Measurements from ENCODE around the gene GSS.
"Not testable (repeated sequence)": the region's sequence is repeated elsewhere in the genome, so short reads cannot be mapped to it uniquely, and the experiment has no call there.

GSS gene

DNA sequence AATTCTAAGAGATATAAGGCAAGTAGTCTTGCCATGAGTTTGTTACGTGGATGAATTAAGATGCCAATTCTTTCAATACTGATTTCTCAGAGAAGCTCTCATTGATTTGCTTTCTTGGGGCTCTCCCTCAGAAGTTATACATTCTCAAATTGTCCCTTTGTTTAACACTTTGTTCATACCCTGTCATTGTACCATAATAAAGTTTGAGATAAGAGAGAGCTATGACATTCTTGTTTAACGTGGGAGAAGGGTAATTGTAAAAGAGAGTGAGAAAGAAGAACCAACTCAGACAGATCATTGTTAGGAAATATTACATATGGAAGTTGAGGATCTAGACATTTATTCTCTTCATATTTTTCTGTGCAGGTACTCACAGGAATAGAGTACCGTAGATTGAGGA lies 60.1 kb downstream of the GSS start:
- DNase-seq: no peak

DNA sequence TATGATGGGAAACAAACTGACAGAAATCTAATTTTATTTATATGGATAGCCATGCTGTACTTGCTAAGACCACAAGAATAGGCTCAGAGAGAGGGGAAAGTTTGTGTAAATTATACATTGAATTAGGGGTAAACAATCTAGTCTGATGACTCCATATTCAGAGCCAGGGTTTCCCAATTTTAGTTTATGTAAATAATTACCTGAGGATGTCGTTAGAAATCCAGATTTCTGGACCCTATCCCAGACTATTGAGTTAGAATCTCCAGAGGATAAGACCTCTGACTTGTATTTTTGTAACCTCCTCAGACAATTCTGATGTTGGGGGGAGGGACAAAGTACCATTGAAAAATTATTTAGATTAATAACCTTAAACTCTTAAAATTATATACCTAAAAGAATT lies 60.9 kb downstream of the GSS start:
- no peak for DNase-seq

DNA sequence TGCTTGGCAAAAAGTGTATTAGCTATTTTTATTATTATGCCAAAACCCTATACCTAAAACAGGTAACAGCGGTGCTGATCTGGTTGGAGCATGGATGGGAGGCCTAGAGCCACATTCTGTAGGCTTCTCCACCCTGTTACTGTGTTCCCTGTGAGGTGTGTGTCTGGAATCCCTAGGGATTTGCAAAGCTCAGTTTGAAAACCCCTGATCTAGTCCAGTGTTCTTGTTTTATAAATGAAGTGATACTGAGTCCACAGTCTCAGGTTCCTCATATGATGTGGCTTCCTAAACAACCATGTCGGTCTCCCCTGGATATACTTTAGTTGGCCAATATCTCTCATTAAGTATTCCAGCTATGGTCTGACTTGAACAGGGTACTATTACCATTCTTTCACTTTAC lies 62.9 kb downstream of the GSS start:
- no peak for DNase-seq

DNA sequence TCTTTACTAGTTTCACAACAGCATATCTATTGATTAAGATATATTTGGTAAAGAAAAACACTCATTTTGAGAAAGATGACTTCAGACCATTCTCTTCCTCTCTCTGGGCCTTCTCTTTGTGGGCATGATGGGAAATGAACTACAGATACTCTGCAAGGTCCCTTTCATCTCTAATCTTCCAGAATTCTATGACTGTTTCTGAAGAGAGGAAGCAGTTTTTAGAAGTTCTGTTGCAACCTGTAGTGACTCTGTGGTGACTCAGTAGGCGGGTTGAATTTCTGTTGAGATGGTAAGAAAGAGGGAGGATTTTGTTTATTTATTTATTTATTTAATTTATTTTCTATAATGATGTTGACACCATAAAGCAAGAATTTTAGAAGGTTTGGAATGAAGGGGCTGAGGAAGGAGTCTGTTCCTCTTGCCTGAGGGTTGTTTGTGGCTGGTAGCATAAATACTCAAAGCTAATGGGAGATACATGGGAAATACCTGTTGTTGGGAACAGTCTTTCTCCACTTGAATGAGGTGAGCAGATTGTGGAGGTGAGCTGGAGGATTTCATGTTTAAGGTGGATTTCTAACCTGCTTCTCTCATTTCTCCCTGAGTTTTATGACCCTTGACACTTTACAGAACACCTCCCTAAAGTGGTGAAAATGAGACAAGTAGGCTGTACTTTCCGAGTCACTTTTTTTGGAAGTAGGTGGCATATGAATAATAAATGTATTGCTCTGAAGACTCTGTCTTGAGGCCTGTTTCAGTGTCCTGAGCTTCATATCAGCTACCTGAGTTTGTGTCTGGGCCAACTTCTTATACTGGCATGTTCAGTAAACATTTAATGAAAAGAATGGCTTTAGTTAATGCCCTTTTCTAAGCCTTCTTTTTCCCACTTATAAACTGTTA lies 64.2 kb downstream of the GSS start:
- no peak for DNase-seq

DNA sequence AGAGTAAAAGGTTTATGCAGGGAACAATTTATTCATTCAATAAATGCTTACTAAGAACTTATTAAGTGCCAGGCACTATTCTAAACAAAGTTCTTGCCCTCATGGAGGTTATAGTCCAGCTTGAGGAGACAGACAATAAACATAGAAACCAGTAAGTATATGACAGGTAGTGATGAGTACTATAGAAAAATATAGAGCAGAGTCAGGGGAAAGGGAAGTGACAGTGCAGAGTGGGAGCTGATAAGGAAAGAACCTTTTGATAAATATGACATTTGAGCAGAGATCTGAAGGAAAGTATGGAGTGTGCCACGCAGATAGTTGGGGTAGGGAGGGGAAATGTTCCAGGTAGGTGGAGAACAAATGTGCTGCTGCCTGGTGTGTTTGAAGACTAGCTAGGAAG lies 67.1 kb downstream of the GSS start:
- no peak for DNase-seq

DNA sequence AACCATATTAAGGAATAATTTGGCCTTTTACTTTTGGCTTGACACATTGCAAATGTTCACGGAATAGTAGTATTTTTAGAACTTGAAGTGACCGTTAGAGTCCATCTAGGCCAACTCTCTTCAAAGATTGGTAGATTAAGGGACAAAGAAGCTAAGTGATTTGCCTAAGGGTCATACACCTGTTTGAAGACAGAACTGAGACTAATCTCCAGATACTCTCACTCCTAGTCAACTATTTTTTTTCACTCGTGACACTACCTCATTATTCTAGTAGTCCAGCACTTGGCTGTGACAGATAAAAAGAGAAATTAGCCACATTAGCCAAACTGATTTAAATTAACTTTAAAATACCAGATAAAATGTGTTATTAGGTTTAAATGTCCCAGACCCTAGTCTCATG lies 68.6 kb downstream of the GSS start:
- no peak for DNase-seq

DNA sequence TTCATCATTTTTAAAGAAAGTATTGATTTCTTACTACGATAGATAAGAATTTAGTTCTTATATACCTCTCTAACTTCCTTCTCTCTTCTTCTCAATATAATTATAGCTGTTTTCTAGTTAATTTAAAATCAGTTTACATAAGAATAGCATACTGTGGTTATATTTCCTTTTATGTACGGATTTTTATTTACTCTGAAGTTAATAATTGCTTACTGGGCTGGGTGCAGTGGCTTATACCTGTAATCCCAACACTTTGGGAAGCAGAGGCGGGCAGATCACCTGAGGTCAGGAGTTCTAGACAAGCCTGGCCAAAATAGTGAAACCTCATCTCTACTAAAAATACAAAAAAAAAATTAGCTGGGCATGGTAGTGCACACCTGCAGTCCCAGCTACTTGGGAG lies 69.5 kb downstream of the GSS start:
- DNase-seq: no peak

DNA sequence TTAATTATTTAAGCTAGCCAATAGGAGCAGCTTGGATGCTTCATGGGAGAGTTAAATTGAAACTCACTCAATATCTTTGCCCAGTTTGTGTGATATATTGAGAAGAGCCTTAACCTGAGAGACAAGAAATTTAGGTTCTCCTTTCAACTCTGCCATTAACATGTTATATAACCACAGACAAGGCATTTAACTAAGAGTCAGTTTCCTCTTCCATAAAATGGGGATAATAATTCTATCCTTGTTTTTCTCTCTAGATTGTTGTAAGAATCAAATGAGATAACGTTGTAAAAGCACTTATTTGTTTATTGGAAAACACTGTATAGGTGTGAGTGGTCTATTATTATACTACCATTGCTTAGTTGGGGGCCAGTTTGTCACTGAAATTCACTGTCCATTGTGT lies 71.3 kb downstream of the GSS start:
- DNase-seq: no peak

DNA sequence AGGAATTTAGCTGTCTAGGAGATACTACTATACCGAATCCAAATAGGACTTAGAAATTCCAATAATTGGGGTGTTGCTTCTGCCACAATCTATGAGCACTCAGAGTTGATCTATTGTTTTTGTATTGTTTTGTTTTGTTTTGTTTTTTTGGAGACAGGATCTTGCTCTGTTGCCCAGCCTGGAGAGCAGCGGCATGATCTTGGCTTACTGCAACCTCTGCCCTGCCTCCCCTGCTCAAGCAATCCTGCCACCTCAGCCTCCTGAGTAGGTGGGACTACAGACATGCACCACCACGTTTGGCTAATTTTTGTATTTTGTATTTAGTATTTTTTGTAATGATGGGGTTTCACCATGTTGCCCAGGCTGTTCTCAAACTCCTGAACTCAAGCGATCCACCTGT lies 71.8 kb downstream of the GSS start:
- DNase-seq: no peak

DNA sequence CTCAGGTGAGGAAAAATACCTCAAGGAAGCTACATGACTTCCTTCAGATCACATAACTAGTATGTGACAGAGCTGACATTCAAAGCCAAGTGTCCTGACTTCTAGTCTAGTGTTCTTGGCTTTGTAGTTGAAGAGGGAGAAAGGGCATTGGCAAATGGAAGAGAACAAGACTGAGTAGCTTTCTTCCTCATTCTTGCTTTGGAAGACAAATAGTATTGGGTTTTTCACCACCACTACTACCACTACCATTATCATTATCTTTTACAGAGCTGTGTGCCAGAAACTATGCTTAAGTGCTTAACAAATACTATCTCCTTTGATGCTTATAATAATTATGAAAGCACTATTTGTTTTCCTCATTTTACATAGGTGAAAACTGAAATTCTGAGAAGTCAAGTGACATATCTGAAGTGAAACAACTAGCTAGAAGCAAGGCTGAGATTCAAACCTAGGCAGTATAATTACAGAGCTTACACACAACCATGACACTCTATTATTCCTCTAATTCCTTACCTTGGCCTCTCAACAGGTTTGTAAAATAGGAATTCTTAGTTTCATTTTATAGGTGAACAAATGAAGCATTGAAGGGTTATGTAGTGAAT lies 72.4 kb downstream of the GSS start:
- DNase-seq: no peak

DNA sequence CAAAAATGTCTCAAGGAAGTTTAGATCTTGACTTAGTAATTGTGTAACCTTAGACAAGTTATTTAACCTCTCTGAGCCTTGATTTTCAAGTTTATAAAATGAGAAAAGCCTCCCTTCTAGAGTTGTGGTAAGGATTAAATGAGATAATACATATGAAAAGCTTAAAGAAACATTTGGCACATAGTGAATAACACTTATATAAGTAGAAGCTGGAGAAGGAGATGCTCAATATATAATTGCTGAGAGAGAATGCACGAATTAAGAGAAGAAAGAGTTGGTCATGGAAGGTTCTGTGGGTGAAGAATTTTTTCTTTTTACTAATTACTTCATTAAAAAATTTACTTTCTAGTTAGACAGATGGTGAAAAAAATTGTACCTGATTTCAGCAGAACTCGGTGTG lies 73.9 kb downstream of the GSS start:
- DNase-seq: no peak

DNA sequence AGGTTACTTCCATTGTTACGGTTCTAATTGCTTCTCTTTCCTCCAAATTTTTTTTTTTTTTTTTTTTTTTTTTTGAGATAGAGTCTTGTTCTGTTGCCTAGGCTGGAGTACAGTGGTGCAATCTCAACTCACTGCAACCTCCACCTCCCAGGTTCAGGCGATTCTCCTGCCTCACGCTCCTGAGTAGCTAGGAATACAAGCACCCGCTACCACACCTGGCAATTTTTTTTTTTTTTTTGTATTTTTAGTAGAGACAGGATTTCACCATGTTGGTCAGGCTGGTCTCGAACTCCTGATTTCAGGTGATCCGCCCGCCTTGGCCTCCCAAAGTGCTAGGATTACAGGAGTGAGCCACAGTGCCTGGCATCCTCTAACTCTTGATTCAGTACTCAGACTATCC lies 74.6 kb downstream of the GSS start:
- DNase-seq: not testable (repeated sequence)

DNA sequence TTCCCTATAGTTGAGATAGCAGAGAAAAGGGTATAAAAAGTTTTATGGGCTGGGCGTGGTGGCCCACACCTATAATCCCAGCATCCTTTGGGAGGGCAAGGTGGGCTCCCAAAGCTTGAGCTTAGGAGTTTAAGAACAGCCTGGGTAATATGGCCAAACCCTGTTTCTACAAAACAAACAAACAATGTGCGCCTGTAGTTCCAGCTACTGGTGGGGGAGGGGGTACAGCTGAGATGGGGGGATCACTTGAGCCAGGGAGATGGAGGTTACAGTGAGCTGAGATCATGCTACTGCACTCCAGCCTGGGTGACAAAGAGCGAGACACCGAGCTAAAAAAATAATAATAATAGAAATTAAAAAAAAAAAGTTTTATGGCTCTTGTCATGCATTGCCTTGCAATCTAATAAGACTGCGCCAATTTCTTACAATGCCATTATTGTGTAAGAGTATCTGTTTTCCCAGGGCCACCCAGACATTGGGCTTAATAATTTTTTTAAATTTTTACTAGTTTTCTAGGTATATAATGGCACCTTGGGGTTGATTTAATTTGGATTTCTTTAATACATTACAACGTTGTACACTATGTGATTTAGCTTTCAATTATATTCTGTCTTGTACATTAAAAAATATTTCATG lies 75.3 kb downstream of the GSS start:
- no peak for DNase-seq

All from NCI-H1694 (cell line).